Adrenal gland (tissue), 5 donors: ENCODE results near the gene SIGLEC1.

ENCODE experiments used
- CTCF ChIP-seq, 6 experiments: fragments of 450-650 bp in 4 of 6; fragments of 200-600 bp in 2 of 6; sonication (generic) in 1 of 6; IDR thresholded peaks; 1 replicate in 5 of 6; 2 replicates in 1 of 6; pipeline versions ENCODE4 v1.5.1 to v1.8.0; 2016 to 2021; ENCODE audit warnings: antibody characterized with exemption in 6 of 6, mild to moderate bottlenecking in 2 of 6, moderate library complexity in 1 of 6
- POLR2A ChIP-seq, 2 donors: fragments of 450-650 bp; IDR thresholded peaks; one replicate each; pipeline ENCODE4 v1.6.1; 2017; ENCODE audit warnings: antibody characterized with exemption in 2 of 2, mild to moderate bottlenecking in 2 of 2, moderate library complexity in 1 of 2
- donor health status: DM: no; HTN: no; CAD: no.

- TF ChIP-seq CTCF (IDR thresholded peaks at IDR 0.05) (no peak), POLR2A (IDR thresholded peaks at IDR 0.05) (no peak)
These were observed 41.3 kb upstream of the SIGLEC1 start for GRCh38 chr20:3753501-3754275.
